HepG2 (cell line): ENCODE measurements around the gene SP1. TPM values are rescaled to one million over a fixed set of nuclear protein-coding genes. Genes with fewer than 3 reads are reported as not detected.
"Not testable (repeated sequence)": the region's sequence is repeated elsewhere in the genome, so short reads cannot be mapped to it uniquely, and the experiment has no call there.

Source experiments
- ATAC-seq: fragments of 200-7000 bp; cut with Tn5 transposase; 3 replicates; pipeline ENCODE4 v1.9.1; 2020; ENCODE audit warnings: mild to moderate bottlenecking, moderate library complexity
- BruUV-seq: library from RNA; stranded (reverse); fragments of 400-500 nt; replicated peaks from 2 replicates; lab custom pipeline; 2021; lab: Mats Ljungman, UMichigan
- CTCF ChIA-PET: fragments of 300-600 bp; formaldehyde crosslinking; extraction: SDS; loops from one replicate; lab custom pipeline; 2021; ENCODE audit warnings: low total read pairs, inconsistent platforms, low intra/inter-chr PET ratio; lab: Yijun Ruan, JAX
- POLR2A ChIA-PET: fragments of 350-600 bp; sonication (Branson Sonifier 250); formaldehyde crosslinking; loops from one replicate; lab custom pipeline; 2020; ENCODE audit warnings: antibody characterized with exemption, inconsistent platforms; lab: Yijun Ruan, JAX
- DNase-seq: peaks from one replicate; pipeline ENCODE4 v3.0.0-alpha.2; 2015; ENCODE audit warnings: low spot score
- FAIRE-seq: peaks from 3 replicates; lab custom pipeline; 2011; peaks lifted over from hg19 to GRCh38; lab: Jason Lieb, UNC
- H2AFZ ChIP-seq: one replicate; pipeline ENCODE4 v1.6.1; 2011; ENCODE audit warnings: low read length, inconsistent platforms
- H3K27ac ChIP-seq: fragments of 300-600 bp; 3 replicates; pipeline ENCODE4 v1.8.0; 2011; ENCODE audit warnings: mixed run types, mild to moderate bottlenecking, mixed read lengths, low read length, inconsistent platforms; ENCODE audit not compliant: insufficient read depth; ENCODE audit errors: extremely low read length
- H3K27me3 ChIP-seq, 2 experiments: fragments of 200-600 bp in 1 of 2; 2 replicates in 1 of 2; 3 replicates in 1 of 2; pipeline versions ENCODE4 v1.6.0 to v1.8.0; 2011; ENCODE audit warnings: low read length in 2 of 2, mild to moderate bottlenecking in 2 of 2, moderate library complexity in 2 of 2, inconsistent platforms in 1 of 2; ENCODE audit not compliant: insufficient read depth in 2 of 2, control insufficient read depth in 1 of 2
- H3K36me3 ChIP-seq, 2 experiments: fragments of 200-600 bp in 1 of 2; replicated peaks in 1 of 2; 2 replicates in 1 of 2; 3 replicates in 1 of 2; pipeline versions ENCODE4 v1.5.1 to v1.8.0; 2011; ENCODE audit warnings: low read length in 2 of 2, inconsistent platforms in 1 of 2; ENCODE audit not compliant: insufficient read depth in 2 of 2, control insufficient read depth in 1 of 2
- H3K4me1 ChIP-seq: 2 replicates; pipeline ENCODE4 v1.5.1; 2012; ENCODE audit warnings: low read length, inconsistent platforms; ENCODE audit not compliant: insufficient read depth
- H3K4me2 ChIP-seq: 2 replicates; pipeline ENCODE4 v1.6.0; 2011; ENCODE audit warnings: low read depth, low read length, inconsistent platforms
- H3K4me3 ChIP-seq, 3 experiments: fragments of 200-600 bp in 1 of 3; sonication (generic), shearing (Covaris generic) in 1 of 3; replicated peaks in 1 of 3; 2 replicates each; pipeline ENCODE4 v1.5.1; 2011 to 2016; ENCODE audit warnings: low read length in 3 of 3, inconsistent platforms in 2 of 3, low read depth in 2 of 3, mild to moderate bottlenecking in 2 of 3, control low read depth in 1 of 3, mixed read lengths in 1 of 3; ENCODE audit not compliant: insufficient read depth in 1 of 3
- H3K79me2 ChIP-seq: one replicate; pipeline ENCODE4 v1.6.1; 2011; ENCODE audit warnings: low read length, inconsistent platforms; ENCODE audit not compliant: insufficient read depth
- H3K9ac ChIP-seq: 2 replicates; pipeline ENCODE4 v1.6.0; 2011; ENCODE audit warnings: mild to moderate bottlenecking, low read depth, low read length, inconsistent platforms; ENCODE audit not compliant: insufficient read depth
- H3K9me3 ChIP-seq: 2 replicates; pipeline ENCODE4 v1.5.1; 2012; ENCODE audit warnings: mild to moderate bottlenecking, low read length
- H4K20me1 ChIP-seq: 2 replicates; pipeline ENCODE4 v1.6.0; 2011; ENCODE audit warnings: inconsistent platforms, mild to moderate bottlenecking, low read length, moderate library complexity; ENCODE audit not compliant: insufficient read depth
- HNRNPK ChIP-seq: fragments of 200-400 bp; formaldehyde crosslinking; IDR thresholded peaks from 2 replicates; pipeline ENCODE4 v1.6.1; 2018; ENCODE audit warnings: low read length, low read depth, moderate library complexity, mild to moderate bottlenecking; ENCODE audit not compliant: poor library complexity, severe bottlenecking
- KLF12 ChIP-seq: sonication (generic); formaldehyde crosslinking; IDR thresholded peaks from 2 replicates; pipeline ENCODE4 v1.4.0; 2020; ENCODE audit warnings: missing genetic modification reagents, borderline replicate concordance
- MAZ ChIP-seq, 2 experiments: sonication (generic) in 1 of 2; formaldehyde crosslinking in 1 of 2; IDR thresholded peaks; 2 replicates each; pipeline versions ENCODE4 v1.5.0 to v1.6.1; 2012 to 2020; ENCODE audit warnings: low read depth in 2 of 2, mild to moderate bottlenecking in 2 of 2, borderline replicate concordance in 1 of 2, improper control_type of control experiment in 1 of 2, low read length in 1 of 2, missing genetic modification reagents in 1 of 2, moderate library complexity in 1 of 2
- TCF7L2 ChIP-seq: IDR thresholded peaks from 2 replicates; pipeline ENCODE4 v1.6.1; 2011; ENCODE audit warnings: mild to moderate bottlenecking, low read depth, low read length, moderate library complexity
- ZNF121 ChIP-seq: sonication (generic); formaldehyde crosslinking; IDR thresholded peaks from 2 replicates; pipeline ENCODE4 v1.5.0; 2020; ENCODE audit warnings: mild to moderate bottlenecking, missing genetic modification reagents
- whole genome bisulfite sequencing: methylation state at CpG from one replicate; pipeline ENCODE4 v1.1.6; 2017; ENCODE audit warnings: low lambda C conversion rate; 5-methylcytosine and 5-hydroxymethylcytosine counted together
- in situ Hi-C: cut with HindIII; loops from 2 replicates; pipeline ENCODE4 v1.10.0; 2017; ENCODE audit warnings: low pct_unique_long_range_greater_than_20kb; ENCODE audit not compliant: extremely low pct_ligation_motif_present
- intact Hi-C: fragments of 100-400 bp; cut with micrococcal nuclease; formaldehyde crosslinking; loops from one replicate; pipeline ENCODE4 v1.10.0; 2022; ENCODE audit not compliant: unreplicated experiment
- polyA plus RNA-seq, 8 experiments: library from polyadenylated mRNA; depleted of rRNA in 3 of 8; stranded (reverse) in 7 of 8; unstranded in 1 of 8; fragments of >200 nt; fragmentation: Illumina TruSeq in 4 of 8; extraction: Trizol in 4 of 8; gene quantifications; 2 replicates each; pipeline versions ENCODE4 v1.2.1 to v1.2.3, GENCODE V29; 2011 to 2016; ENCODE audit warnings: low read depth in 4 of 8, missing spikeins in 1 of 8, mixed read lengths in 1 of 8; ENCODE audit not compliant: insufficient read depth in 1 of 8
- total RNA-seq, 5 experiments: library from RNA; depleted of rRNA; stranded (reverse); fragments of >200 nt; fragmentation: Illumina TruSeq; extraction: Trizol; gene quantifications; 2 replicates each; pipeline ENCODE4 v1.2.3, GENCODE V29; 2016; ENCODE audit warnings: low read depth in 1 of 5

SP1 gene
- total and polyA plus RNA-seq, 2 of the 13 experiments (the other 11 are each of a cell fraction or from before 2014, with no cell fraction given) = 26.5 to 27.5 TPM

DNA sequence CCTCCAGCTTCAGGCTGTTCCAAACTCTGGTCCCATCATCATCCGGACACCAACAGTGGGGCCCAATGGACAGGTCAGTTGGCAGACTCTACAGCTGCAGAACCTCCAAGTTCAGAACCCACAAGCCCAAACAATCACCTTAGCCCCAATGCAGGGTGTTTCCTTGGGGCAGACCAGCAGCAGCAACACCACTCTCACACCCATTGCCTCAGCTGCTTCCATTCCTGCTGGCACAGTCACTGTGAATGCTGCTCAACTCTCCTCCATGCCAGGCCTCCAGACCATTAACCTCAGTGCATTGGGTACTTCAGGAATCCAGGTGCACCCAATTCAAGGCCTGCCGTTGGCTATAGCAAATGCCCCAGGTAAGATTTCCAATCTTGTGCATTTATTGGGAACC, 3.3 kb downstream of the SP1 start:
- Histone ChIP-seq H4K20me1 (no peaks in the 10 kb centered on the region), H2AFZ (no peak overlapping the region), H3K9me3 (no peaks in the 10 kb centered on the region), H3K4me2 (peak overlapping the region; percentile 55), H3K36me3 (peaks cover 16 to 28% of the 10 kb centered on the region in 2 experiments), H3K27me3 (no peaks in the 10 kb centered on the region; a peak in 1 of 5 replicates), H3K79me2 (peaks cover 52% of the 10 kb centered on the region), H3K4me1 (peaks cover 76% of the 10 kb centered on the region), H3K9ac (peak overlapping the region; percentile 9; the same call in 1 of the 2 replicates), H3K27ac (no peak overlapping the region), H3K4me3 (peak overlapping the region in 2 of 3 experiments; percentile 2 to 13; a peak in 2 of 6 replicates)
- BruUV-seq = no TSS peak
- FAIRE-seq (no peak), ATAC-seq (no peak), DNase-seq (no peak)
- ChIA-PET POLR2A (no interaction called here), CTCF (no interaction called here)
- no peak for TF ChIP-seq MAZ (IDR thresholded peaks at IDR 0.05; ENCODE audit: borderline replicate concordance, low read depth, low read length)
- TF ChIP-seq MAZ (CRISPR knock-in tag; IDR thresholded peaks at IDR 0.05; ENCODE audit: low read depth) = no peak
- no peak for TF ChIP-seq TCF7L2
- TF ChIP-seq KLF12 (CRISPR knock-in tag) = no peak
- in situ Hi-C loops (no loop called here), intact Hi-C loops (loop anchor here (5.0 kb wide), 1 partner anchor 39 kb away; the partner anchor contains the start of gene AMHR2)
- WGBS = 92% methylated on average over 1 of the region's 2 CpGs

- H3K4me1 ChIP-seq = peaks cover 87% of the 10 kb centered on the region
- H3K4me3 ChIP-seq, H3K9me3 ChIP-seq, H4K20me1 ChIP-seq, ATAC-seq, BruUV-seq, FAIRE-seq, CTCF ChIA-PET, H3K27ac ChIP-seq, H2AFZ ChIP-seq, H3K27me3 ChIP-seq, H3K4me2 ChIP-seq, in situ Hi-C loops, intact Hi-C loops, DNase-seq: not testable (repeated sequence)
- TF ChIP-seq ZNF121 (CRISPR knock-in tag) (peak; percentile 72), HNRNPK (peak; percentile 69)
- peak overlapping the region; percentile 9; the same call in 1 of the 2 replicates for H3K9ac ChIP-seq
- WGBS = 92% methylated on average over 5 of the region's 5 CpGs
- peaks cover 16 to 34% of the 10 kb centered on the region in 2 experiments for H3K36me3 ChIP-seq
- POLR2A ChIA-PET = interaction anchor here (0.7 kb wide), 1 partner anchor 1206 kb away, joined by 6 read pairs; no protein-coding TSS in a partner anchor
- H3K79me2 ChIP-seq = peaks cover 76% of the 10 kb centered on the region
Observed at GRCh38 chr12:53386381-53386780, 6.4 kb downstream of the SP1 start.
